NCI-H82 (cell line): ENCODE data around the gene CRYZ.

Source experiments
- DNase-seq: peaks from one replicate; lab custom pipeline; 2025; lab: John Stamatoyannopoulos, UW

Gene CRYZ

GRCh38 chr1:74729741-74730478, 2.9 kb downstream of the CRYZ start:
- DNase-seq, result peak; percentile 38

DNA sequence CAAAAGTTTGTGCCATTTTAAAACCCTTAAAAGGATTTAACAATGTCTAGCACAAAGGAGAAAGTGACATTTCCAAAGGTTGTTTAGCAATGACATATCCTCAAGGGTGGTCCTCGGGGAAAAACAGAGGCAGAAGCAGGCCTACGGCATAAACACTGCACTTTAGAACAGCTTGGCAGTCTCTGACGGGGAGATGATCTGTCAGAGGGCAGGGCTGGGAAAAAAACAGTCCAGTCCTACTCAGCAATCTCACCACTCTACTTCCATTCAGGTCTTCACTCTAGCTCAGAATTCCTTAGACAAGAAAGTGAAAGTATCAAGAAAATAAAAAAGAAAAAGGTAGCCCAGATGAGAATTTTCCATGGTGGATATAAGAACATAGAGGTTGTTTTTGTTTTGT, 4.1 kb downstream of the CRYZ start:
- DNase-seq, result no peak

- DNase-seq, result no peak
These were observed 6.8 kb downstream of the CRYZ start for GRCh38 chr1:74726063-74726462.

DNA sequence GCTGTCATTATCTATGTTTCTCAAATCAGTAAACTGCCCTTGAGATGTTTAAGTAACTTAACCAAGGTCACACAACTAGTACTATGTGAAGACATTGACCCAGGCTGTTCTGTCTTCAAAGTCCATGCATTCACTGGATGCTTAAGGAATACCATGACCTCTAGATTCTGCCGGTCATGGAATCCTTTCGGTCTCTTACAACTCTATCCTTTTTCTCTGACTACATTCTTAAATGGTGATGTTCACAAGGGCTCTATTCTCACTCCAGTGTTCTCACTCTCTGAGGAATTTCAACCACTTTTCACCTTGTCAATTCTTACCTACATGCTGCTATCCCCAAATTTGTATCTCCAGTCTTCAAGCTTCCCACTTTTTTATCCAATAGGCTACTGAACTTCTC, 15.2 kb downstream of the CRYZ start:
- DNase-seq, result no peak

- no peak for DNase-seq
These were observed 16.0 kb downstream of the CRYZ start for GRCh38 chr1:74716822-74717221.

GRCh38 chr1:74715806-74716205, 17.0 kb downstream of the CRYZ start:
- no peak for DNase-seq

DNA sequence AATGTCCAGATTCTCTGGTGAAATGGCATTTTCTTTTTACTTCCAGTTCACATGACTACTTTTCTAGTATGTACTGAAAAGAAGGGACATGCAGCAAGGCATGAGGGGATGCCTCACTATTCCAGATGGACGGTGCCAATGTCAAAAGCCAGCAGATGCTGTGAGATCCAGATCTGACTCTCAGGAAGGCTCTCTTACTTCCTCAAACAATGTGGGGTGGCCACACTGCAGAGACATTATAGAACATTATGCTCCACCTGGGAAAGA, 17.7 kb downstream of the CRYZ start:
- DNase-seq, result no peak

DNA sequence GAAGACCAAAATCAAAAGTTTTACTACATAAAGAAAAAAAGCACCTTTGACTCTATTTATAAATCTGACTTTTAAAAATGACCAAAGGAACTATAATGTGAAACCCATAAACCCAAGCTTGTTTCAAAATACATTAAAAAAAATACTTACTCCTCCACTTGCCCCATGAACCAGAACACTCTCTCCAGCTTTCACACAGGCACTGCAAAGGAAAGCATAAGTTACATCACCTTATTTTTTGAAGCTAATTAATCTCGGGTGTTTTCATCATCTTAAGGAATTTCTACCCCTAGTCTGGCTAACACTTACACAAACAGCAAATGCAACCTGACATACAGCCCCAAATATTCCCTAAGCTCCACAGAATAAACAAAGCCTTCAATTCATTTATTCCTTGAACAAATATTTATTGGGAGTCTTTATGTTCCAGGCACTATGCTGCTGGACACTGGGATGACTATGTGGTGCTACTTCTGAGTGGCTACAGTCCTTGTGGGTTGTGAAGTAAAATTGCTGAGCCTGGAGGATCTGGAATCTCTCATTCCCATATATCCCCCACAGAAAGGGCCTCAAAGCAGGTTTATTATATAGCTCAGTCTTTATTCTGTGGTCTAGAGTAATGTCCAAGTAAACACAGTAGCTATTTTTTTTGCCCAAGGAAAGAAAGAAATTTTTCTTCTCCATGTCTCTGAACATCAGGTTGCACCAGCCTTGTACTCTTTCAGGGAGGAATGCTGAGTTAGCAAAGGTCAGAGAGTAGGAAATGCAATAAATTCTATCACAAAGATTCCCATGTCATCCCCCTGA, 18.2 kb downstream of the CRYZ start:
- DNase-seq, result no peak

DNA sequence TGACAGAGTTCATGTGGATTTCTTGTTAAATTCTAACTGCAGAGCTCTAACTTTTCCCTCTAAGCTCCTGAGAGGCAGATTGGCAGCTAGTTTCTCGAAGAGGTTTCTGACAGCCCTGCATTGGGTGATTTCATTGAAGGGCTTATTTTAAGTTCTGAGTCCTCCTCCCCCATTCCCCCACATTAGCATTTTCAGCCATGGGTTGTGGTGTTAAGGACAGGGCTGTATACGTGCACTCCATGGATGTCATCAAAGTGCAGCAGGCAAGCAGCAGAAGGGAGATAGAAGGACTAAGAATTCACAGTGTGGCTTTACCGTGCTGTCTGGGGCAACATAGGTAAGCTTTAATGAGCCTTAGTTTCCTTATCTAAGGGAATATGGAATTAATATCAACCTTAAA, 19.0 kb downstream of the CRYZ start:
- no peak for DNase-seq

GRCh38 chr1:74712881-74713280, 20.0 kb downstream of the CRYZ start:
- DNase-seq, result no peak

DNA sequence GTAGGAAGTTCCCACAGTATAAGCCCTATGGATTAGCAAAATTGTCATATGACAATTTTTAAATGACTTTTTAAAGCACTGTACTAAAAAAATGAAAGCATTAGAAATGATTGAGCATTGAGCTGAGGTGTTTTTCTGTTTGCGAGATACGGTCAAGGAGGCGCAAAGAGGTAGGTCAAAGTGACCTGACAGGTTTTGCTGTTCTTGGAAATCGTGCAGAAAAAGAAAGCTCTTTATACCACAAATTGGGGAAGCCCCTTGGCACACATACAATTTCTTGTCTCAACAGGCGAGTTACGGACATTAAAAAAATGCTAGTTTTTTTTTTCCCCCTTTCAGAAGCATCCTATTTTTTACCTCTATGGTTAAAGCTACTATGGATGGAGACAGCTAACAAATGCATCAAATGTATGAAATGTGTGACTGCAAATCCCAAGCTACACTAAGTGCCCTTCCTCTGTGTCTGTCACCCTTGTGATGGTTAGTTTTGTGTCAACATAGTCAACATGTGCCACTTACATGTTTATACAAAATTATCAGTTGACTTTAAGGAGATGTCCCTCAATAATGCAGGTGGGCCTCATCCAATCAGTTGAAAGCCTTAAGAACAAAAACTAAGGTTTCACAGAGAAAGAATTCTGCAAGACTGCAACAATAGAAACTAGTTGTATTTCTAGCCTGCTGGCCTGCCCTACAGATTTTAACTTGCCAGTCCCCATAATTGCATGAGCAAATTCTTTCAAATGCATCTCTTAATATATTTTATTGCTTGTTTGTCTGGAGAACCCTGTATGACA, 29.3 kb downstream of the CRYZ start:
- DNase-seq, result no peak

- DNase-seq, result no peak
These were observed 33.5 kb downstream of the CRYZ start for GRCh38 chr1:74699331-74699730.

DNA sequence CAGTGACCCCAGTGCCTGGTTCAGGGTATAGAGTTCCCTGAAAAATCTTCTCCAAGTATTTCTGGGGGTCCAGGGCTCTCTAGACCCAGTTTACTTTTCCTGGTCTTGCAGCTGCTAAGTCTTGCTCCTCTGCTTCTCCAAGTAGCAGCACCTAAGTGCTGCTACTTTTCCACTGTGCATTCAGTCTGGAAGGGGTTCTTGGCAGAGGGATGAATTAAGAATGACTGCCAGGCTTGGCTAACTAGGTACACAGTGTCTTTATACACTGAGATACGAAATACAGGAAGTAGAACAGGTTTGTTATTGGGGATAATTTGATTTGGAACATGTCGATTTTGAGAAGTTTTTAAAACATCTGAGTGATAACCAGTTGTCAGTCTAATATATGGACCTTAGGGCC, 35.0 kb downstream of the CRYZ start:
- no peak for DNase-seq

- DNase-seq, result no peak
These were observed 39.4 kb downstream of the CRYZ start for GRCh38 chr1:74693473-74693872.

GRCh38 chr1:74690909-74691308, 41.9 kb downstream of the CRYZ start:
- no peak for DNase-seq

DNA sequence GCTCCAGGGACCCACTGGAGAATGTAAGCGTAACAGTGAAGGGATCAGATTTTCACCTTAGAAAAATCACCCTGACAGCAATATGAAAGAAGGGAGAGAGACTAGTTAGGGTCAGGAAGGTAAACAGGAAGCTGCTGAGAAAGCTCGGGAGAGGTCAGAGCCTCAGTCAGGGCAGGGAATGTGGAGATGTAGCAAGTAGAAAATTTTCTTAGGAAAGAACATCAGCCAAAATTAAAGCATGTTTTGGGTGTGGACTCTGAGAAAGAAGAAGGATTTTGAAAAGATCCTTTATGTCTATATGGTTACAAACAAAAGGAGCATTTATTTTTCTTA, 42.5 kb downstream of the CRYZ start:
- no peak for DNase-seq

- DNase-seq, result peak; percentile 81
These were observed 43.1 kb downstream of the CRYZ start for GRCh38 chr1:74689621-74690363.

DNA sequence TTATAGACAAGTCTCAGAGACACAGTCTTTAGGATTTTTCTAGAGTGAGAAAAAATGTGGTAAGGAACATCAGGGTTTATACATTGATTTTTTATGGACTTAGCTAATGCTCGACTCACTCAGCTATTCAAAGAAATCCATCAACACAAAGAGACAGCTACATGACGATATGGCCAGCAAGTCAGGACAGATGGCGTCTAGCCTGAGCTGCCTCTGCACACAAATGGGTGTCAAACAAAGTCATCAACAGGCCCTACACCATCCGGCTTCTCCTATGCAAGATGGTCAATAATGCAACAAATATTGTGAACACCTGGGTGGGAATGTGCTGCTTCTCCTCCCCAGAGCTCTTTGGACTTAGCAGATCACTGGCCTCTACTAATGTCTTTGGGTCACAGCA, 45.9 kb downstream of the CRYZ start:
- DNase-seq, result peak; percentile 80

DNA sequence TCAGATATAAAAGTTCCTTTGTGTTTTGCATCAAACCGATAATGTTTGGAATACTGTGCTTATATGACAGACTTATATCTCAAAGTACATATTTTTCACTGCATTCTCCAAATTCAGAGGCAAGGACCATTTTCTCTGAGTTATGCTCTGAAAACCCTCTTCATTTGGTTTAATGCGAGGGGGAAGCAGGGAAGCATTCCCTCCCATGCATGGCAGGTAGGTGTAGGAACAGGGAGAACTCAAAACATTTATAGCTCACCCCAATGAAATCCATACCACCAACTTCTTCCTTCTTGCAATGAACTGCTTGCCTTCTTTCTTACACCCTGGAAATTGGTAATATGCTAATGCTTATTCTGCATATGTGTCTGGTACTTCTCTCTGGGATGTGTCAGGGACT, 48.5 kb downstream of the CRYZ start:
- DNase-seq, result no peak

- no peak for DNase-seq
These were observed 49.2 kb downstream of the CRYZ start for GRCh38 chr1:74683656-74684055.

DNA sequence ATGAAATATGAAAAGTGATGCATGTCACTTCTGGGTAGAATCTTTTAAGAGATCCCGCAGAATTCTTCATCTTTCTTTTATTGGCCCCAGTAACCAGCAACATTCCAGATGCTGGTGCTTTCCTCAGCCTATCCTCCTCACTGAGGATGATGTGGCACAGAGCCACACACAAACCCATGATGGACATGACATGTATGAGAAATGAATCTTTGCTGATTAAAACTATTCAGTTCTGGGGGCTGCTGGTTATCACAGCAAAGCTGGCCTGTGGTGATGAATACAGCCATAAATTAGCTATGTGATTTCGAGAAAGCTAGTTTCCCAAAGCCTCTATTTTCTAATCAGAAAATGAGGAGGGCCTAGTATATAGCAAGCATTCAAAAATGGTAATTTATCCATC, 51.0 kb downstream of the CRYZ start:
- DNase-seq, result no peak

GRCh38 chr1:74681449-74681848, 51.4 kb downstream of the CRYZ start:
- no peak for DNase-seq

DNA sequence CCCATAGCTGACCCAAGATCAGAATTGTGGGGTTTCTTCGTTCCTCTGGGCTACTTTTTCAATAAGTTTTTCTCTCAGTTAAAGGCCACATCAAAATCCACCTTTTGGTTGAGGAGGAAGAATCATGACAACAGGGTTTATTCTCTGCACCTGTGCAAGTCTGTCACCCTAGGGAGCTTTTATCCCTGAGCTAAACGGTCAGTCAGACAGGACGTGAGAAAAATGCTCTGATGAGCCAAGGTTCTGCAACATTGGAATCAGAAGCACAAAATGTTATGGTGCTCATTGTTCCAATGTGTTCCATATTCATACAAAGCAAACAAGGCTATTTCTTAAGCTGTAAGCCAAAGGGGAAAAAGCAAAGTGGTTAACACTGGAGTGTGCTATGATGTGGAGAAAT, 51.8 kb downstream of the CRYZ start:
- DNase-seq, result no peak
